WTC11 (cell line): ENCODE results near the gene CFAP92. TPM values are rescaled to one million over a fixed set of nuclear protein-coding genes. Genes with fewer than 3 reads are reported as not detected.

ENCODE experiments used
- ATAC-seq: fragments of 200-7000 bp; cut with Tn5 transposase; 2 replicates; pipeline ENCODE4 v1.10.0; 2021; ENCODE audit warnings: mild to moderate bottlenecking, moderate library complexity
- CTCF ChIA-PET: fragments of 300-600 bp; sonication (Branson Sonifier 250); formaldehyde crosslinking; loops from one replicate; lab custom pipeline; 2021; ENCODE audit warnings: antibody characterized with exemption; lab: Charles Lee
- POLR2A ChIA-PET: fragments of 350-600 bp; sonication (Branson Sonifier 250); formaldehyde crosslinking; loops from one replicate; lab custom pipeline; 2021; ENCODE audit warnings: antibody characterized with exemption; lab: Charles Lee
- DNase-seq: peaks from one replicate; pipeline ENCODE4 v3.0.0; 2021; ENCODE audit warnings: low spot score
- H3K27ac Mint-ChIP-seq: 2 replicates; pipeline ENCODE4 v1.8.0; 2021; ENCODE audit warnings: mixed read lengths
- H3K27me3 Mint-ChIP-seq: 2 replicates; pipeline ENCODE4 v1.8.0; 2021; ENCODE audit warnings: low read depth, mild to moderate bottlenecking, moderate library complexity, mixed read lengths
- H3K36me3 Mint-ChIP-seq: 2 replicates; pipeline ENCODE4 v1.8.0; 2021; ENCODE audit warnings: mixed read lengths
- H3K4me1 Mint-ChIP-seq: 2 replicates; pipeline ENCODE4 v1.8.0; 2022; ENCODE audit warnings: mixed read lengths
- H3K4me3 Mint-ChIP-seq: 2 replicates; pipeline ENCODE4 v1.8.0; 2021; ENCODE audit warnings: mild to moderate bottlenecking, moderate library complexity, mixed read lengths
- H3K9me3 Mint-ChIP-seq: 2 replicates; pipeline ENCODE4 v1.8.0; 2021; ENCODE audit warnings: mixed read lengths
- ARID4B ChIP-seq: sonication (generic); formaldehyde crosslinking; IDR thresholded peaks from 2 replicates; pipeline ENCODE4 v1.8.0; 2023; ENCODE audit warnings: missing genetic modification reagents, mild to moderate bottlenecking, borderline replicate concordance
- ATF1 ChIP-seq: sonication (generic); formaldehyde crosslinking; IDR thresholded peaks from 2 replicates; pipeline ENCODE4 v1.8.1; 2023; ENCODE audit warnings: mild to moderate bottlenecking, moderate library complexity, missing genetic modification reagents
- ATF2 ChIP-seq: sonication (generic); formaldehyde crosslinking; IDR thresholded peaks from 2 replicates; pipeline ENCODE4 v1.8.1; 2022; ENCODE audit warnings: low read depth, missing genetic modification reagents, borderline replicate concordance
- CREB1 ChIP-seq: sonication (generic); formaldehyde crosslinking; IDR thresholded peaks from 2 replicates; pipeline ENCODE4 v1.8.0; 2023; ENCODE audit warnings: mild to moderate bottlenecking, missing genetic modification reagents
- ELF4 ChIP-seq: sonication (generic); formaldehyde crosslinking; IDR thresholded peaks from 2 replicates; pipeline ENCODE4 v1.8.1; 2022; ENCODE audit warnings: low read depth, mild to moderate bottlenecking, moderate library complexity, missing genetic modification reagents
- FOXJ3 ChIP-seq: sonication (generic); formaldehyde crosslinking; IDR thresholded peaks from 2 replicates; pipeline ENCODE4 v1.9.0; 2021; ENCODE audit warnings: missing genetic modification reagents, mild to moderate bottlenecking, borderline replicate concordance
- GRHL2 ChIP-seq: fragments of 250-450 bp; sonication (Bioruptor Pico); IDR thresholded peaks from 2 replicates; pipeline ENCODE4 v1.8.0; 2022; ENCODE audit warnings: mild to moderate bottlenecking, moderate library complexity; ENCODE audit not compliant: insufficient replicate concordance, severe bottlenecking
- GTF2I ChIP-seq: fragments of 250-450 bp; sonication (Bioruptor Pico); conservative IDR thresholded peaks from 2 replicates; pipeline ENCODE4 v1.4.0; 2021; ENCODE audit warnings: mild to moderate bottlenecking
- KAT7 ChIP-seq: sonication (generic); formaldehyde crosslinking; IDR thresholded peaks from 2 replicates; pipeline ENCODE4 v1.8.1; 2023; ENCODE audit warnings: missing genetic modification reagents, mild to moderate bottlenecking, borderline replicate concordance
- NR3C1 ChIP-seq: sonication (generic); formaldehyde crosslinking; conservative IDR thresholded peaks from 2 replicates; pipeline ENCODE4 v1.8.1; 2023; ENCODE audit warnings: low read depth, mild to moderate bottlenecking, missing genetic modification reagents
- PREB ChIP-seq: sonication (generic); formaldehyde crosslinking; IDR thresholded peaks from 2 replicates; pipeline ENCODE4 v1.8.1; 2022; ENCODE audit warnings: mild to moderate bottlenecking, missing genetic modification reagents, moderate library complexity, borderline replicate concordance
- RELA ChIP-seq: sonication (generic); formaldehyde crosslinking; IDR thresholded peaks from 2 replicates; pipeline ENCODE4 v1.8.1; 2022; ENCODE audit warnings: missing genetic modification reagents, mild to moderate bottlenecking, borderline replicate concordance
- SMAD4 ChIP-seq: sonication (generic); formaldehyde crosslinking; IDR thresholded peaks from 2 replicates; pipeline ENCODE4 v1.8.0; 2022; ENCODE audit warnings: mild to moderate bottlenecking, missing genetic modification reagents
- ZNF121 ChIP-seq: sonication (generic); formaldehyde crosslinking; IDR thresholded peaks from 2 replicates; pipeline ENCODE4 v1.8.0; 2023; ENCODE audit warnings: missing genetic modification reagents
- ZNF138 ChIP-seq: sonication (generic); formaldehyde crosslinking; conservative IDR thresholded peaks from 2 replicates; pipeline ENCODE4 v1.8.1; 2022; ENCODE audit warnings: mild to moderate bottlenecking, moderate library complexity, missing genetic modification reagents
- ZNF263 ChIP-seq: sonication (generic); formaldehyde crosslinking; IDR thresholded peaks from 2 replicates; pipeline ENCODE4 v1.8.1; 2022; ENCODE audit warnings: low read depth, mild to moderate bottlenecking, moderate library complexity, missing genetic modification reagents
- ZNF317 ChIP-seq: sonication (generic); formaldehyde crosslinking; IDR thresholded peaks from 2 replicates; pipeline ENCODE4 v1.8.1; 2023; ENCODE audit warnings: low read depth, mild to moderate bottlenecking, moderate library complexity, missing genetic modification reagents, borderline replicate concordance
- ZNF532 ChIP-seq: fragments of 250-450 bp; sonication (Bioruptor Pico); IDR thresholded peaks from 2 replicates; pipeline ENCODE4 v1.9.0; 2021; ENCODE audit warnings: mild to moderate bottlenecking, borderline replicate concordance
- ZNF671 ChIP-seq: fragments of 250-450 bp; sonication (Bioruptor Pico); IDR thresholded peaks from 2 replicates; pipeline ENCODE4 v1.8.0; 2021; ENCODE audit warnings: mild to moderate bottlenecking
- ZSCAN18 ChIP-seq: fragments of 250-450 bp; sonication (Bioruptor Pico); IDR thresholded peaks from 2 replicates; pipeline ENCODE4 v2.1.2; 2022; ENCODE audit warnings: mild to moderate bottlenecking, moderate library complexity
- total RNA-seq: library from RNA; stranded (reverse); gene quantifications from 3 replicates; pipeline ENCODE4 v1.2.3, GENCODE V29; 2021

The CFAP92 gene
- total RNA-seq, 1 experiment from 2014 or later: 2.9 TPM

- no peak for TF ChIP-seq ZNF532 (CRISPR knock-in tag)
- TF ChIP-seq, all 79 proteins: peak for 0
Measured at GRCh38 chr3:128949158-128949557, 44.7 kb downstream of the CFAP92 start (continued).

- no peaks in the 10 kb centered on the region for H3K9me3 Mint-ChIP-seq
- H3K36me3 Mint-ChIP-seq: no peaks in the 10 kb centered on the region
- ChIA-PET CTCF (no interaction called here), POLR2A (no interaction called here)
- no peak overlapping the region for H3K27ac Mint-ChIP-seq
- H3K4me3 Mint-ChIP-seq: no peak overlapping the region
- H3K27me3 Mint-ChIP-seq: peaks cover 4% of the 10 kb centered on the region
- H3K4me1 Mint-ChIP-seq: no peaks in the 10 kb centered on the region
- DNase-seq: no peak
- no peak for ATAC-seq
- TF ChIP-seq ATF1 (CRISPR knock-in tag): no peak
- TF ChIP-seq ATF2 (CRISPR knock-in tag): no peak
- no peak for TF ChIP-seq ELF4 (CRISPR knock-in tag)
- TF ChIP-seq GRHL2 (CRISPR knock-in tag): no peak
- no peak for TF ChIP-seq FOXJ3
- no peak for TF ChIP-seq ZNF138 (CRISPR knock-in tag)
- no peak for TF ChIP-seq ZNF671
- no peak for TF ChIP-seq ZSCAN18 (CRISPR knock-in tag)
- no peak for TF ChIP-seq RELA (CRISPR knock-in tag)
- no peak for TF ChIP-seq NR3C1 (CRISPR knock-in tag)
- TF ChIP-seq ZNF263 (CRISPR knock-in tag): no peak
- no peak for TF ChIP-seq GTF2I (CRISPR knock-in tag)
- no peak for TF ChIP-seq ZNF121 (CRISPR knock-in tag)
- no peak for TF ChIP-seq CREB1 (CRISPR knock-in tag)
- no peak for TF ChIP-seq KAT7
- no peak for TF ChIP-seq PREB
- TF ChIP-seq SMAD4 (CRISPR knock-in tag): no peak
- no peak for TF ChIP-seq ARID4B (CRISPR knock-in tag)
- no peak for TF ChIP-seq ZNF317
Measured at GRCh38 chr3:128946411-128946810, 47.5 kb downstream of the CFAP92 start.
